Panc1 (cell line): ENCODE results near the gene DGAT2L6.

ENCODE experiments used
- CTCF ChIP-seq: fragments of 450-650 bp; IDR thresholded peaks from 2 replicates; pipeline ENCODE4 v1.5.1; 2017; ENCODE audit warnings: mild to moderate bottlenecking
- POLR2AphosphoS5 ChIP-seq: IDR thresholded peaks from 2 replicates; pipeline ENCODE4 v1.6.1; 2012; ENCODE audit warnings: mild to moderate bottlenecking, low read depth, low read length, moderate library complexity
- REST ChIP-seq, 2 experiments: IDR thresholded peaks; 2 replicates each; pipeline ENCODE4 v1.6.1; 2011 to 2012; ENCODE audit warnings: low read depth in 2 of 2, control low read depth in 1 of 2, low read length in 1 of 2, mild to moderate bottlenecking in 1 of 2, moderate library complexity in 1 of 2; ENCODE audit not compliant: insufficient read depth in 1 of 2
- SIN3A ChIP-seq: IDR thresholded peaks from 2 replicates; pipeline ENCODE4 v1.6.1; 2012; ENCODE audit warnings: low read depth, mild to moderate bottlenecking, low read length, moderate library complexity, borderline replicate concordance; ENCODE audit not compliant: insufficient read depth
- TCF7L2 ChIP-seq: IDR thresholded peaks from 2 replicates; pipeline ENCODE4 v1.6.1; 2011; ENCODE audit warnings: mild to moderate bottlenecking, low read depth, low read length, inconsistent platforms

- no peak for TF ChIP-seq CTCF
- TF ChIP-seq POLR2AphosphoS5, result no peak
- no peak for TF ChIP-seq REST (IDR thresholded peaks at IDR 0.05; ENCODE audit: insufficient read depth in 1 of 2, low read depth in 2 of 2, low read length in 1 of 2)
- TF ChIP-seq TCF7L2, result no peak
- no peak for TF ChIP-seq SIN3A
Measured at GRCh38 chrX:70168238-70169188, 8.8 kb upstream of the DGAT2L6 start.
